ENCODE results near the gene CDYL.
A peak's percentile ranks its signal among the peaks of the same experiment; 100 is the strongest.

CDYL gene

DNA sequence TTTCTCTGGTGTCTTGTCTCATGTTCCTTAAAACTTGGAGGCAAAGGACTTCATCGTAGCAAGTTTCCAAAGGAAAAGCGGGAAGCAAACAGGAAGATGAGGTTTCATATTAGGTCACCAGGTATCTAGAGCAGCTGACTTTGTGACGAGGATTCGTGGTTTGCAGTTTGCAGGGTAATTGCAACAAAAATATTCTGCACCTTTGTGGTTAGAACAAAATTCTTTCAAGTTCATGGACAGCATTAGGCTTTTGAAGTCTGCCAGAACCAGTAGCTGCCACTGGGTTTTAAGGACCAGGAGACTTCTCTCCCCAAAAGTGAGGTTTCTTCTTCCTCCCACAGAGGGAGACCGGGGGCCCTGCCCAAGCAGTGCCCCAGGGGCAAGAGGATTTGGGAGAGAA lies 164.2 kb downstream of the CDYL start:
- no peak for DNase-seq

DNA sequence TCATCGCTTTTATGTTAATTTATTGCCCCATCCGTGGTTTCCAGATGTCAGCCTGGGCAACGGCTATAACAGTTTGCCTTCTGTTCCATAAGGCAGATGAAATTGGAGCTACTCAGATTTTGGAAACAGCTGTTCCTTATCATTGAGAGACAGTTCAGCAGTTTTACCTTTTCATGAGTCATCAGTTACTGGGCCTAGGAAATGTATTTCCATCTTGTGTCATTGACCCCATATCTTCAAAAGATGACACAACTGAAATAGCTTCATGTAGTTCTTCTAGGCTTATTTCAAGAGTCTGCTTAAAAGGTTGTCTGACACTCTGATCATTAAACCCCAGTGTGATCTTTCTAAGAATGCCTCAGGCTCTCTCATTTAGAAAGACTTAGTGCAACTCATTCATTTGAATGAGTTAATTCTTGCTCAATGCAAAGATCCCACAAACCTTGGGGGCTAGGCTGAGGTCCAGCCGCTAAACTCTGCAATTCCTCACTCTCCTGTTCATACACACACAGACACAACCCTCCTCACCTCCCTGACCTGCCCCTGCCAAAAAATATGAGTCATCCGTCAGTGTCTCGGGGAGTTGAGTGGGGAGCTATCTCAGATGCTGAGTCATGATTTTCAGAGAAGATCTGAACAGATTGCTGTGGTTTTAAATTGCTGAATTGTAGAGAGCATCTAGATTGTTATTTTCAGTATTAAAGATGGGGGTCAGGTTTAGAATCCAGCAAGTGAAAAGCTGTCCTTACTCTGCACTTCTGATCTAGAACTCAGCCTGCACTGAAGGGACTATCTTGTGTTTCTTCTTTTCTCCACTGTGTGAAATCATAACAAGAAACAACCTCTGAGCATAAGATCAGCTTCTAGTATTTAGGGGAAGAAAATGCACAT lies 165.8 kb downstream of the CDYL start:
- DNase-seq: peak; percentile 35

GRCh38 chr6:4942673-4943009 lies 166.4 kb downstream of the CDYL start:
- no peak for DNase-seq

DNA sequence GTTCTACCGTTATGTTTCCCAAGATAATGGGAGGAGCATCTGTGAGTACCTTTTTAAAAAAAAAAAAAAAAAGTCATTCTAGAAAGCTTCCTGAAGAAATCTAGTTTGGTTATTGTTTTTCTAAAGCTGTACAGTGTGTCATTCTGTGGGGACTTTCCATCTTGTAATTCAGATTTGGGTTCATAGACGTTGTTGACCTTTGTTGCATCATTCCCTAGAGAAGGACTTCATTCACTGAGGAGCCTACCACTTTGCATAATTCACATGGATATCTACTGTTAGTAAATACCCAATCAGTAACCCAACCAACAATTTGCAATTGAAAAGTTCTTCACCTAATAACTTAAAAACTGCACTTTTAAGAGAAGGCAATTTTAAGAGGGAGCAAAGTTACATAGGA lies 167.5 kb downstream of the CDYL start:
- no peak for DNase-seq

DNA sequence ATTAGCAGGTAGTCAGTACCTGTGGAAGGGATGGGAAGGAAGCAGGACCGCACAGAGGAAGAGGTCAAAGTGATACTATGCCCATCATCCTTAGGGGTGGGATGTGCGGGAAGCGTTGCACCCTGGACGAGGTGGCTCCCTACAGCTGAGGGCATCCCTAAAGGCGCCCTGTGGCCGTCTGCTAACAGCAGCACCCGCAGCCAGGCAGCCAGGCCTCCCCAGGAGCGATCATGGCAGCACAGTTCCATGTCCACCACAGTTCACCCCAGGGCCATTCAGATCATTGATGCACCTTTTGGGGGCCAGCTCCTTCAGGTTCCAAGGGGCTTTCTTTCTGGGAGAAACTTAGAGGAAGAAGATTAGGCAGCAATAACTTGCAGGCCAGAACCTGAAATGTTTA lies 168.1 kb downstream of the CDYL start:
- DNase-seq: no peak

GRCh38 chr6:4946521-4946920 lies 170.3 kb downstream of the CDYL start:
- DNase-seq: no peak

GRCh38 chr6:4947716-4948115 lies 171.5 kb downstream of the CDYL start:
- DNase-seq: no peak

GRCh38 chr6:4948781-4949450 lies 172.7 kb downstream of the CDYL start:
- DNase-seq: no peak

GRCh38 chr6:4950076-4950475 lies 173.9 kb downstream of the CDYL start:
- DNase-seq: no peak

GRCh38 chr6:4950836-4951533 lies 174.8 kb downstream of the CDYL start:
- no peak for DNase-seq

DNA sequence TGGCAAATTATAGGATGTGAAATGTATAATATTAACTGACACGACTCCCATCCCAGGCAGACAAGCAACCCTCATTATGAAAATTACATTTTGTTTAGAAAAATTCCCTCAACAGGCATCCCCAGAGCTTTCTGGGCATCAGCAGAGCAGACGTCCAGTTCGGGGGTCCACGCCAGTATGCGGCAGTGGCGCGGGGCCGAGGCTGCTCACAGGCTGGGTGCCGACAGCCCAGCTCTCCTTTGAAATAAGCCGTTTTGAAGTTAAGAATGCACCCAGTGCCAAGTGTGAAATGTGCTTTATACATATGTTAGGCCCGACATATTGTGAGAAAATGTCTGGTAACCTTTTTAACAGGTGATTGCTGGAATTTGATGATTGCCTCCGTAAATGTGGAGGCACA lies 177.2 kb downstream of the CDYL start:
- no peak for DNase-seq

DNA sequence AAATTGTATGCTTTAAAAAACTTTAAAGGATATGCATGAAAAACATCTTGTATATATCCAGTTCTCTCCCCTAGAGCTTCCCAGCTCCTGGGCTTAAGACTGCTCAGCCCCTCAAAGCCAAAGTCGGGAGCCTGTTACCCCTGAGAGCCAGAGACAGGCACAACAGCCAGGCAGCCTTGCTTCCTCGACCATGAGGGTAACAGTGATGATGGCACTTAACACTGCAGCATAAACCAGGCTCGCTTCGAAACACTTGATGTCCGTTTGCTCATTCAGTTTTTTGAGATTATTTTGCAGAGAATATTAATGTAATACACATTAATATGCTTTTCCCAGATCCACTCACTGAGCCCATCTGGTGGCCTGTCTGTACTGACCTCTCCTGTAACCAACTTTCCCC lies 180.4 kb downstream of the CDYL start:
- no peak for DNase-seq

DNA sequence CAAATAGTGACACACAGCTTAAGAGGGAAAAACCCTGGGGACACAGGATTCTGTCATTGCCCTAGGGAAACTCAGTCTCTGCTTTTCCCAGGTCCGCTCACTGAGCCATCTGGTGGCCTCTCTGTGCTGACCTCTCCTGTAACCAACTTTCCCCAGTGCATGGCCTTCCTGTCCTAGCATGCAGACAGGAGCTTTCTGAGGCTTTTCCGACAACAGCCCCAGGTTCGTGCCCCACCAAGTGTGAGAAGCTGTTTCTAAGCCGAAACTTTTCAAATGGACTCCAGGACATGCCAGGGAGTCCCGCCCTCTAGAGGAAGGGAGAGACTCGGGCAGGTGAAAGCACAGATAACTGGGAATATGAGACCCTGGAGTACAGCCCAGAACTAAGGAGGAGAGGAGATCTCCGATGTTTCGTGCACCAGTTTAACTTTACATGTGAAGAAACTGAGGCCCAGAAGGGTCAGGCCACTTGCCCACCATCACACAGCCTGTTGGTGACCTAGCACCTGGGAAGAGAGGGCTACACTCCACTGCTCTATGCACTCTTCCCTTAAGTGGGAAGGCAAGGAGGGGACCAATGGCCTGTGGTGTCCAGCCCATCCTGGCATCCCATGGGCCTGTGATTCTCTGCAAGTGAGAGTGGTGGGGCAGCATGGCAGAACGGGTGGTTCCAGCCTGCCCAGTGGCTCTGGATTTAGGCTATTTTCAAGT lies 181.5 kb downstream of the CDYL start:
- no peak for DNase-seq

DNA sequence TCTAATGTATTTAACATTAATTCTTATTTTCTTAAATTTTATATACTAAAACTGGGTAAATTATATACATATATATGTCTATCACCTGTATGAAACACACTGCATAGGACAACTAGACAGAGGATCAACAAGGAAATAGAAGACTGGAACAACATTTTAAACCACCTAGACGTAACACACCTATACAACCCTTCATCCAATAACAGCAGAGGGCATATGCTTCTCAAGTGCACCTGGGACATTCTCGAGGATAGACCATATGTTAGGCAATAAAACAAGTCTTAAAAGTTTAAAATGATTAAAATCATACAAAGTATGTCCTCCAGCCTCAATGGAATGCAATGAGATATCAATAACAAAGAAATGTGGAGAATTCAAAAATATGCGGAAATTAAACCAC lies 182.4 kb downstream of the CDYL start:
- no peak for DNase-seq

- DNase-seq: no peak
Measured at GRCh38 chr6:4961322-4962168, 185.3 kb downstream of the CDYL start.

GRCh38 chr6:4962905-4963304 lies 186.7 kb downstream of the CDYL start:
- no peak for DNase-seq

GRCh38 chr6:4964675-4965561 lies 188.7 kb downstream of the CDYL start:
- no peak for DNase-seq

GRCh38 chr6:4965562-4966389 lies 189.6 kb downstream of the CDYL start:
- DNase-seq: no peak

DNA sequence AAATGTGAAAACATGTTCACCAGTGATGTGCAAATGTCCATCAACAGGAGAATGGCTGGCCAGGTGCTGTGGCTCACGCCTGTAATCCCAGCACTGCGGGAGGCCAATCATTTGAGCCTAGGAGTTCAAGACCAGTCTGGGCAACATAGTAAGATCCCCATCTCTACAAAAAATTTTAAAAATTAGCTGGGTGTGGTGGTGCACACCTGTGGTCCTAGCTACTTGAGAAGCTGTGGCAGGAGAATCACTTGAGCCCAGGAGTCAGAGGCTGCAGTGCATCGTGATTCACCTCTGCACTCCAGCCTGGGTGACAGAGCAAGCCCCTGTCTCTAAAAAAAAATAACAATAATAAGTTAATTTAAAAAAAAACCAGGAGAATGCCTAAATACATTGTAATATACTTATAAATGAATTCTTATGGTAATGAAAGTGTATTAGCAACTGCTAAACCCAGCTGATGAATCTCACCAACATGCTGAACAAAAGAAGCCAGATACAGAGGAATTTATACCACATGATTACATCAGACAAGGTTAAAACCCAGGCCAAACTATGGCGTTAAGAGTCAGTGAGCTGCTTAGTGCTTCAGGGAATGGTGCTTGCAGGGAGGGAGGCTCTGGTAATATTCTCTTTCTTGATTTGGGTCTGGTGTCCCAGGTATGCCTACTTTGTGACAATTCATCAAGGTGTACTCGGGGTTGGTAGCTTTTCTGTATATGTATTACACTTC lies 191.3 kb downstream of the CDYL start:
- no peak for DNase-seq
